Neural cell (in vitro differentiated cells): ENCODE measurements around the gene SLC12A1.

Experiments
- CTCF ChIP-seq: fragments of 450-650 bp; IDR thresholded peaks from 2 replicates; pipeline ENCODE4 v1.5.1; 2014; ENCODE audit warnings: antibody characterized with exemption, mild to moderate bottlenecking, moderate library complexity; ENCODE audit not compliant: poor library complexity, severe bottlenecking
- EP300 ChIP-seq: fragments of 450-650 bp; conservative IDR thresholded peaks from 2 replicates; pipeline ENCODE4 v1.6.1; 2014; ENCODE audit warnings: antibody characterized with exemption, mild to moderate bottlenecking, moderate library complexity; ENCODE audit not compliant: poor library complexity, severe bottlenecking
- REST ChIP-seq: IDR thresholded peaks from 2 replicates; pipeline ENCODE4 v1.6.1; 2012; ENCODE audit warnings: borderline replicate concordance

- TF ChIP-seq CTCF (no peak), REST (no peak), EP300 (no peak)
Observed at GRCh38 chr15:48279608-48280007, 73.5 kb downstream of the SLC12A1 start.
